HEK293 (cell line): ENCODE measurements around the gene SAE1.

Experiments used
- SCRT1 ChIP-seq: fragments of 450-650 bp; formaldehyde crosslinking; IDR thresholded peaks from 2 replicates; pipeline ENCODE4 v1.5.1; 2016; ENCODE audit warnings: missing biosample characterization, missing genetic modification characterization, borderline replicate concordance
- SETDB1 ChIP-seq: IDR thresholded peaks from one replicate; pipeline ENCODE4 v1.6.1; 2017; ENCODE audit warnings: mild to moderate bottlenecking, low read length, moderate library complexity, mixed read lengths; ENCODE audit not compliant: insufficient read length
- YY1 ChIP-seq: fragments of 450-650 bp; formaldehyde crosslinking; IDR thresholded peaks from 2 replicates; pipeline ENCODE4 v1.5.1; 2018; ENCODE audit warnings: missing biosample characterization, missing genetic modification characterization
- ZBTB21 ChIP-seq: fragments of 450-650 bp; formaldehyde crosslinking; IDR thresholded peaks from 2 replicates; pipeline ENCODE4 v1.5.1; 2017; ENCODE audit warnings: missing biosample characterization, missing genetic modification characterization
- ZBTB8A ChIP-seq: fragments of 450-650 bp; formaldehyde crosslinking; IDR thresholded peaks from 2 replicates; pipeline ENCODE4 v1.5.1; 2016; ENCODE audit warnings: missing biosample characterization, missing genetic modification characterization
- ZNF133 ChIP-seq: fragments of 450-650 bp; formaldehyde crosslinking; IDR thresholded peaks from 2 replicates; pipeline ENCODE4 v1.5.1; 2016; ENCODE audit warnings: missing biosample characterization, missing genetic modification characterization
- ZNF140 ChIP-seq: fragments of 450-650 bp; formaldehyde crosslinking; IDR thresholded peaks from 2 replicates; pipeline ENCODE4 v1.5.1; 2016; ENCODE audit warnings: missing biosample characterization, missing genetic modification characterization
- ZNF585B ChIP-seq: fragments of 450-650 bp; formaldehyde crosslinking; IDR thresholded peaks from 2 replicates; pipeline ENCODE4 v1.5.1; 2016; ENCODE audit warnings: missing biosample characterization, missing genetic modification characterization
- ZNF747 ChIP-seq: fragments of 450-650 bp; formaldehyde crosslinking; IDR thresholded peaks from 2 replicates; pipeline ENCODE4 v1.5.1; 2016; ENCODE audit warnings: missing biosample characterization, missing genetic modification characterization
- TF ChIP-seq, protein P1 (sequence below): sonication (generic); formaldehyde crosslinking; IDR thresholded peaks from 2 replicates; pipeline ENCODE4 v1.8.1; 2022; ENCODE audit warnings: mild to moderate bottlenecking, moderate library complexity, missing genetic modification reagents
- TF ChIP-seq, protein P2 (sequence below): fragments of 450-650 bp; formaldehyde crosslinking; optimal IDR thresholded peaks from 2 replicates; pipeline ENCODE3; 2016; ENCODE audit warnings: missing biosample characterization, mild to moderate bottlenecking, missing genetic modification characterization
- TF ChIP-seq, protein P3 (sequence below): fragments of 450-650 bp; IDR thresholded peaks from 2 replicates; pipeline ENCODE4 v1.5.1; 2018; ENCODE audit warnings: missing biosample characterization, mild to moderate bottlenecking, missing genetic modification characterization

DNA sequence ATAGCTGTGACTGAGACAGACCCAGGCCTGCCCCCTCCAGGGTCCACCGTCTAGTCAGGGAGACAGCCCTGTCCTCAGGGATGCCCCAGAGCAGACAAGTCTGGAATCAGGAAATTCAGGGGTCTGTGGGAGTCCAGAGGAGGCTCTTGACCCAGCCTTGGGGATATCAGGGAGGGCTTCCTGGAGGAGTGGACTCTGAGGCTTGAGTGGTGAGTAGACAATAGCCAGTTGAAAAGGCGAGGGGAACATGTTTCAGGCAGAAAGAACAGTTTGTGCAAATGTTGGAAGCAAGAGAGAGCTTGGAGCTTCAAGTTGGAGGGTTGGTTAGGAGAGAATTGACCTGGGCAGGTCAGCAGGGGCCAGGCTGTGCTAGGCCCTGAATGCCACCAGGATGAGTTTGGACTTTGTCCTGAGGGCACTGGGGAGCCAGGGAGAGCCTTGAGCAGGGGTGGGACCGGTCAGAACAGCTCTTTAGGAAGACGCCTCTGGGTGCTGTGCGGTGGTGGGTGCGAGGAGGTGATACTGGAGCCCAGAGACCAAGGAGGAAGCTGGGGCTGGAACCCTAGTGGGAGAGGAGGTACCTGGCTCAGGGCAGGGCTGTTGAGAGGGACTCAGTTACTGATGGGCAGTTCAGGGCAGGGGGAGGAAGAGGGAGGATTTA, 128.4 kb downstream of the SAE1 start:
- TF ChIP-seq ZNF133 (tag by site-specific recombination), result no peak
- TF ChIP-seq, protein P1, sequence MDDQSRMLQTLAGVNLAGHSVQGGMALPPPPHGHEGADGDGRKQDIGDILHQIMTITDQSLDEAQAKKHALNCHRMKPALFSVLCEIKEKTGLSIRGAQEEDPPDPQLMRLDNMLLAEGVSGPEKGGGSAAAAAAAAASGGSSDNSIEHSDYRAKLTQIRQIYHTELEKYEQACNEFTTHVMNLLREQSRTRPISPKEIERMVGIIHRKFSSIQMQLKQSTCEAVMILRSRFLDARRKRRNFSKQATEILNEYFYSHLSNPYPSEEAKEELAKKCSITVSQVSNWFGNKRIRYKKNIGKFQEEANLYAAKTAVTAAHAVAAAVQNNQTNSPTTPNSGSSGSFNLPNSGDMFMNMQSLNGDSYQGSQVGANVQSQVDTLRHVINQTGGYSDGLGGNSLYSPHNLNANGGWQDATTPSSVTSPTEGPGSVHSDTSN (CRISPR knock-in tag), result no peak
- no peak for TF ChIP-seq ZNF585B
- no peak for TF ChIP-seq SETDB1
- TF ChIP-seq, protein P2, sequence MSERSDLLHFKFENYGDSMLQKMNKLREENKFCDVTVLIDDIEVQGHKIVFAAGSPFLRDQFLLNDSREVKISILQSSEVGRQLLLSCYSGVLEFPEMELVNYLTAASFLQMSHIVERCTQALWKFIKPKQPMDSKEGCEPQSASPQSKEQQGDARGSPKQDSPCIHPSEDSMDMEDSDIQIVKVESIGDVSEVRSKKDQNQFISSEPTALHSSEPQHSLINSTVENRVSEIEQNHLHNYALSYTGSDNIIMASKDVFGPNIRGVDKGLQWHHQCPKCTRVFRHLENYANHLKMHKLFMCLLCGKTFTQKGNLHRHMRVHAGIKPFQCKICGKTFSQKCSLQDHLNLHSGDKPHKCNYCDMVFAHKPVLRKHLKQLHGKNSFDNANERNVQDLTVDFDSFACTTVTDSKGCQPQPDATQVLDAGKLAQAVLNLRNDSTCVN (tag by site-specific recombination), result no peak
- no peak for TF ChIP-seq ZBTB8A (tag by site-specific recombination)
- TF ChIP-seq ZBTB21 (tag by site-specific recombination), result no peak
- no peak for TF ChIP-seq SCRT1 (tag by site-specific recombination)
- no peak for TF ChIP-seq ZNF747 (tag by site-specific recombination)
- no peak for TF ChIP-seq YY1 (tag by site-specific recombination)
- TF ChIP-seq, protein P3, sequence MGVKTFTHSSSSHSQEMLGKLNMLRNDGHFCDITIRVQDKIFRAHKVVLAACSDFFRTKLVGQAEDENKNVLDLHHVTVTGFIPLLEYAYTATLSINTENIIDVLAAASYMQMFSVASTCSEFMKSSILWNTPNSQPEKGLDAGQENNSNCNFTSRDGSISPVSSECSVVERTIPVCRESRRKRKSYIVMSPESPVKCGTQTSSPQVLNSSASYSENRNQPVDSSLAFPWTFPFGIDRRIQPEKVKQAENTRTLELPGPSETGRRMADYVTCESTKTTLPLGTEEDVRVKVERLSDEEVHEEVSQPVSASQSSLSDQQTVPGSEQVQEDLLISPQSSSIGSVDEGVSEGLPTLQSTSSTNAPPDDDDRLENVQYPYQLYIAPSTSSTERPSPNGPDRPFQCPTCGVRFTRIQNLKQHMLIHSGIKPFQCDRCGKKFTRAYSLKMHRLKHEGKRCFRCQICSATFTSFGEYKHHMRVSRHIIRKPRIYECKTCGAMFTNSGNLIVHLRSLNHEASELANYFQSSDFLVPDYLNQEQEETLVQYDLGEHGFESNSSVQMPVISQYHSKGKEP, result no peak
- no peak for TF ChIP-seq ZNF140
